ENCODE results near the gene PITX1.

Gene PITX1

GRCh38 chr5:135041145-135041587 is 7.1 kb upstream of the PITX1 start:
- DNase-seq (ENCODE audit: low read depth): no peak

- no peak for DNase-seq (ENCODE audit: low read depth)
Observed at GRCh38 chr5:135040333-135041144, 6.5 kb upstream of the PITX1 start.

DNA sequence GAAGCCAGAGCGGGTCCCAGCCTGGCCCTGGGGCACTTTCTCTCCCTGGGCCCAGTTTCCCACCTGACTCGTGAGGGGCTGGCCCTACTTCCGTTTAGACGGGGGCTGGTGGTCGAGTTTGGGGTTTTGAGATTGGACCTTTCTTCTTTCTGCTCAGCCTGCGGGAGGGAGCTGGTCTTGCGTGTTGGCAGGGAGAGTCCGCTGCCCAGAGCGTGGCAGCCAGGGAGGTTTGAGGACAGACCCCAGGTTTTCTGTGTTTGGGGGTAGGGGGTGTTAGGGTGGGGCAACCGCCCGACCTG is 6.0 kb upstream of the PITX1 start:
- no peak for DNase-seq (ENCODE audit: low read depth)

DNA sequence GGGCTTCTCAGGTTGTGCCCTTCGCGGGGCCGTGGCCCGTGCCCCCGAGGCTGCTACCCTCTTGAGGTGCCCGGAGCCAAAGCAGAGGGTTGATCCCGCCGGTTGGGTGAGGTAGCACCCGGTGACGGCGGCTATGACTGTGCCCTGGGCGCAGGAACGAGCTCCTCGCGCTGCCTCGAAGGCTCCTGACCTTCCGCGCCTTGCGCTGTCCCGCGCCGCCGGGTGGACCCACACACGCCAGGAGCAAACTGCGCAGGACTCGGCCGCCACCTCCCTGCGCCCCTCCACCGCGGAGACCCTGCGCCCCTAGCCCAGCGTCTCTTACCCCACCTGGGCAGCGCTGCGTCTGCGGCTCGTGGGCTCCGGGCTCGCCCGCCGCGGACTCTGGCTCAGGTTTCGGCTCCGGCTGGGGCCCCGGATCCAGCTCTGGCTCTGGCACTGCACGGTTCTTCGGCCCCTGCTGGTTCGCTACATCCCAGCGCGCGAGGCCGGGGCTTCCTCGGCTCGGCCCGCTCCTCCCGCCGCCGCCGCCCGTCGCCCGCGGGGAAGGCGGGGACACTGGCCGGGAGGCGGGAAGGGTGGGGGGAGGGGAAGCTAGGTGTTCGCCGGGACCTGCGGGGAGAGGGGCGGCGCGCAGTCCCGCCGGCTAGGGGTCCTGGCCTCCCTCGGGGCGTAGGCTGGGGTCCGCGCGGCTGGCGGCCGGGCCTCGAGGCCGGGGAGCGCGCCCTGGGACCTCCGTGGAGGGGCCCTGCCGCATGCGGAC is 5.4 kb upstream of the PITX1 start:
- DNase-seq (ENCODE audit: low read depth): no peak

- DNase-seq (ENCODE audit: low read depth): no peak
Observed at GRCh38 chr5:135038813-135039270, 4.8 kb upstream of the PITX1 start.

GRCh38 chr5:135038205-135038812 is 4.3 kb upstream of the PITX1 start:
- no peak for DNase-seq (ENCODE audit: low read depth)

DNA sequence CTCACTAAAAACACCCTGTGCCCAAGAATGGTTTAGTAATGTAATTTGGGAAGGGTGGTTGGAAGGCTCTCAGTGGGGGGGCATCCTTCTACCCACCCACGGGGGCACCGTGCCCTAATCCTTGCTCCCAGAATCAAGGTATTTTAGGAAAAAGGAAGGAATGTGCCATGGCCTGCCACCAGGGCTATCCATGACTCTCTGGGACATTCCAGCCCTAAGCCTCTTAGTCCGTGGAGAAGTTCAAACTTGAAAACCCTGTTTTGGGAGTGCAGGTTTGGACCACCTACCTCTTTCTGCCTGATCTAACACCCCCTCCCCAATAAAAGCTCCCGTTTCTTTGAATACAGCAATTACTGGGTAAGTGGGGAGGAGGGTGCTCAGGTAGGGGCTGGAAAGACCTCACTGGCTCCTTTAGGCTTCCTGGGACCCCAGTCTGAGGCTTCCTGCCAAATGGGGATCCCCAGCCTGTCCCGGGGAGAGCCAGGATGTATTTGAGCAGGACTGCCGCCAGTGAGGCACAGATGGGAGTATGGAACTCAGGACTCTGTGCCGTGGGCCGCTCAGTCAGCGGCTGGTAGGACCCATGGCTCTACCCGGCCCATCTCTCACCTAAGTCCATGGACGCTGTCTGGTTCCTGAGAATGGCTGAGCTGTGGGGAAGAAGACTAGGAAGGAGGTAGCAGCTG is 3.6 kb upstream of the PITX1 start:
- no peak for DNase-seq (ENCODE audit: low read depth)

- DNase-seq (ENCODE audit: low read depth): no peak
Observed at GRCh38 chr5:135036405-135036804, 2.4 kb upstream of the PITX1 start.

DNA sequence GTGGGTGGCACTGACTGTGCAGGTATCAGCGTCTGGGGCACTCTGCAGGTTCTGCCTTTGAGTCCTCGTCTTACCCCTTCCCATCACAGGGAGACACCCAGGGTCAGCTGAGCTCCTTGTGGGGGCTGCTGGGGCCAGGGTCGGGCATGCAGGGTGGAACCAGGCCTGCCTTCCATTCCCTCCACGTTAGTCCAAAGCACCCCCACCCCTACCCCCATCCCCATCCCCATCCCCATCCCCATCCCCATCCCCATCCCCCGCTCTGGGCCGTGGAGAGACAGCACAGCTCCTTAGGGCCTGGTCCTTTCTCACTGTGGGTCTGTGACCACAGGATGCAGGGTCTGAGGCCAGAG is 1.6 kb upstream of the PITX1 start:
- DNase-seq (ENCODE audit: low read depth): no peak

DNA sequence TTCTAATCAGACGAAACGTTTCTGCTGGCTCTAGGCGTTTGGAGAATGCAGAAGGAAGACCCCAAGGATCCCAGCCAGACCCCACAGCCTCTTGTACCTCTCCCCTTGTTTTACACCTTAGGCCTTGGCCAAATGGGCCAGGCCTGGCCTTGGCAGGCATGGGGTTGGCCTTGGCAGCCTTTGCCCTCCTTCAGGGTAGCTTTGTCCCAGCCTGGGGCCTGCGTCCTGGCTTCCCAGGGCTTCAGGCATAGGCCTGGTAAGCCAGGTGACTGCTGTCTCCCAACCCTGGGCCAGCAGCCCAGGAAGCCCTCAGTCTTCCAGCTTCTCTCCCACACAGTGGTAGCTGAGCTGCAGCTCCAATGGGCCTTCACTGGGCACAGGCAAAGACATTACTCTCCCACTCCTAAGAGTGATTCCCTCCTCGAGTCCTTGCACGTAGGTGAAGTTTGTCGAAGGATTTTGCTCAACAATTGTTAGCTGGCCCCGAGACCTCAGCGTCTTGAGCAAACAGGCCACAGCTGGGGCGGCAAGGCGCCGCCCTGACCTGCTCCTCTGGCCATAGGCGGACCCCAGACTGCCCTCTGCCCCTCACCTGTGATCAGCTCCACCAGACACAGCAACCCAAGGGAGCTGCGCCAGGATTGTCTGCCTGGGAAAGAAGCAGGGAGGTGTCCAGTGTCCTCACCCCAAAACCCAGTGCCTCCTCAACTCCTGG is 1.1 kb upstream of the PITX1 start:
- no peak for DNase-seq (ENCODE audit: low read depth)

- DNase-seq (ENCODE audit: low read depth): no peak
Observed at GRCh38 chr5:135034236-135034962, 371 bp upstream of the PITX1 start.

DNA sequence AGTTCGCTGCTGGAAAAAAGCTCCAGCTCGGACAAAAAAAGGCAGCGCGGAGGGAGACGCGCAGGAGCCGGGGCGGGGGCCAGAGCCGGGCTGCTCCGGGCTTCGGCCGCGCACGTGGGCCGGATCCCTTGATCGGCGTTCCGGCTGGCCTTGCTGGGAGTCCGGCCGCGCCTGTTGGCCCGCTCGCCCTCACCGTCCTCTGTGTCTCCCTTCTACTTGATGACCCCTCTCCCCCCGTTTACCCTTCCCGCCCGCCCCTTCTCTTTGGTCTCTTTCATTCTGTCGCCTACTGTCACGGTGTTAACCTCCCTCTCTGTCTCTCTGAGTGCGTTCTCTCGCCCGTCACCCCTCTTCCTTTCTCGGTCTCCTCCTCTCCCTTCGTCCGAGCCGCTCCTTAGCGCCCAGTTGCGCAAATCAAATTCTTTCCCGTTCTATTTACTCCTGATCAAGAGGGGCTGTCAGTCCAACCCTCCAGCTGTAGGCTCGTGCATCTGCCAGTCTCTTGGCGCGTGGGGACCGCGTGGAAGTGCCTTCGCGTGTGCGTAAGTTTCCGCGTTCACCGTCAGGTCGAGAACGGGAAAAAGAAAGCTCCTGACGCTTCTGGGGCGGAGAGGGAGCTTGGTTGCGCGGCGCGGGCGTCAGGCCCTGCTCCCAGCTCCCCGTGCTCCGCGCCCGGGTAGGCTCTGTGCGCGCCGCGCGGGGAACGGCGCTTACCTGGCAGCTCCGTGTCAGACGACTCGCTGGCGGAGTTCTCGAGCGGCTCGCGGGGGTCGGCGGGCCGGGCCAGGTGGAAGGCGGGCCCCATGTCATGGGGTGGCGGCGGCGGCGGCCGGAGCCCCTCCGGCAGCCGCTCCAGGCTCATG is 798 bp downstream of the PITX1 start:
- no peak for DNase-seq (ENCODE audit: low read depth)

- no peak for DNase-seq (ENCODE audit: low read depth)
Observed at GRCh38 chr5:135032695-135032998, 1.4 kb downstream of the PITX1 start.

DNA sequence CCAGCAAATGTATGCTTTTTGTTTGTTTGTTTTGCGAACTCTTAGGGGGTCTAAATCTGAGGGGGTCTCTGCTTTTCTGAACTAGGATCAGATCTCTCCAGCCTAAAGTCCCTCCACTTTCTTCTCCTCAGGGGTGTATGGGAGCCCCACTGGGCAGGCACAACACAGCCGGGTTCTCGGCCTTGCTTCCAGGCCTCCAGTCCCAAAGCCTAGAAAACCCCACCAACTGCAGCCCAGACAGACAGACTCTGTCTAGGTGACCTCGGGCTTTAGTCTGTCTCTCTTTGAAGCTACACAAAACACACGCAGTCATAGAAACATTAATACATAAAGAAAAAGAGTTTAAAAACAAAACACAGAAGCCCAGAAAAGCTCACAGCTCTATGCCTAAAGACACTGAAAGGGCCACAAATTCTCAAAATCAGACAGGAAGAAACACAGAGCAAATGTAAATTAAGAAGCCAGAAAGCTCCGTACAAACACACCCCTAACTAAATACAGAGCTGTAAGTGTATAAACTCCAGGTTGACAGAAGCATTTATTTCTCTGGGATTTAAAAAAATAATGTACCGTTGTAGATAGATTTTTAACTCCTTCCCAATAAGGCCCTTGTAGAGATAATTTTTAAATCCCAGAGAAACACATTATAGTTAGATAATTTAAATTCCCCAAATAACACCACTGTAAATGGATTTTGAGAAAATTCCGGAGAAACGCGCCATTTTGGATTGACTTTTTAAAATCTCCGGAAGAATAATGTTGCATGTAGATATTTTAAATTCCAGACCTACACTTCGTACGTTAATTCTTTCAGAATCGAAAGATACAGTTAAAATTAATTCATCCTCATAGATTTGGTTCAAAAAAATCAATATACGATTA is 2.0 kb downstream of the PITX1 start:
- DNase-seq (ENCODE audit: low read depth): no peak

DNA sequence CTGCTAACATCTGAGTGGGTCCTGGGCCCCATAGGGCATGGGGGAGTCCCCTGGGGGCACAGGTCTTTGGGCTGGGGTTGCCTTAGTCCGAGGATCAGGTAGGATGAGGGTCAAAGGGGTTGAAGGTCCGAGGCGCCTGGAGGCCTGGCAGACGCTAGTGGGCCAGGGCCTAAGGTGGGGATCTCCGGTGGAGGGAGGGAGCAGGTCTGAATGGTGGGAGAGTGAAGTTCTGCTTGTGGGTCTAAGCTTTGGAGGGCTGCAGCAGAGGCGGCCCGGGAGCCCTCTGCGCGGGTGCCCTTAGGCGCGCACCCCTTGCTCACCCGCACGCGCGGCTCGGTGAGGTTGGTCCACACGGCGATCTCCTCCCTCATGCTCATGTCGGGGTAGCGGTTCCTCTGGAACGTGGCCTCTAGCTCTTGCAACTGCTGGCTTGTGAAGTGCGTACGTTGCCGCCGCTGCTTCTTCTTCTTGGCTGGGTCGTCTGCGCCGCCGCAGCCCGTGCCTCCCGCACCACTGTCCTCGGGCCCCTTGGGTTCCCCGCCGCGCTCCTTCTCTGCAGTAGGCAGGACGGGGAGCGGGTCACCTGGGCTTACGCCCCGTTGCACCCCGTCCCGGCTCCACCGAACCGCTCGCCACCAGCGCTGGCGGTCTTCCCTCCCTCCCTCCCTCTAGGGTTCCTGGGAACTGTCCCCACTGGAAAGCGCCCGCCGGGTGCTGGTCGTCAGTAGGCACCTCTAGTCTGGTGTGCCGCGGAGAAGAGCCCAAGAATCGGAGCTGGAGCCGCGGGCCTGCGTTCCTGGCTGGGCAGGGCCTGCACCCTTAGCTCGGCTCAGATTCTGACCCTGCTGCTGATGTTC is 2.8 kb downstream of the PITX1 start:
- DNase-seq (ENCODE audit: low read depth): no peak

- no peak for DNase-seq (ENCODE audit: low read depth)
Observed at GRCh38 chr5:135030123-135030955, 3.7 kb downstream of the PITX1 start.

DNA sequence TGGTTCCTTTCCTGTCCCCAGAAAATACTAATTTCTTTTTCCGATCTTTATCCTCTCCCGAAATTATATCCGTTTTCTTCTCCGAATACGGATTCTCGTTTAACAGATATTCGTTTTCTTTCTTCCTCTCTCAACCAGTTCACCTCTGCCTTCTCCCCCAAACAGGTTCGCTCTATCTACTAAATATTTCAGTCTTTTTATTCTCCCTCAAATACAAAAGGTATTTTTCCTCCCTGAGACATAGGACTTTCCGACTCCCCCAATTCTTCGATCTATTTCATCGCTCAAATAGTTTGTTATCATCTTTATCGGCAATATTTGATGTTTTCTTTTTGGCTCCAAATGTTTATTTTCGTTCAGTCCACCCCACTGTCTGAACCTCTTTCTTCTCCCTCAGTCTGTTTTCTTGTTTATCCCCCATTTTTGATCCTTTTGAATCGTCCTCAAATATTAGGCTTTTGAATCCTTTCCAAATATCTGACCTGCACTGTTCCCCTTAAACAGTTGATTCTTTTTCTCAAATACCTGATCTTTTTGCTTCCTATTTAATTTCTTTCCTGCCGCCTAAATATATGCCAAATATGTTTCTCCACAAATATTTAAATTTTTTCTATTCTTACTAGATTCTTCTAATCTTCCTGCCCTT is 4.4 kb downstream of the PITX1 start:
- no peak for DNase-seq (ENCODE audit: low read depth)
